ENCODE data around the gene TIGIT.
"Not testable (repeated sequence)": the region's sequence is repeated elsewhere in the genome, so short reads cannot be mapped to it uniquely, and the experiment has no call there.

TIGIT gene

GRCh38 chr3:114293838-114294535 lies at the start of gene TIGIT:
Gene TIGIT (plus strand): TSS chr3:114294028. CDS start chr3:114294062, 34 bp downstream.
- no peaks in the 10 kb centered on the region for H3K36me3 ChIP-seq (ENCODE audit: insufficient read depth, low read length)
- H3K4me3 ChIP-seq (ENCODE audit: low read length), result no peak within 1 kb of the TSS
- H2AFZ ChIP-seq (ENCODE audit: low read depth, low read length), result no peak within 1 kb of the TSS
- H3K9me3 ChIP-seq (ENCODE audit: low read length), result no peaks in the 10 kb centered on the region
- H3K4me1 ChIP-seq (ENCODE audit: insufficient read depth, low read length), result no peaks in the 10 kb centered on the region
- H3K27me3 ChIP-seq (ENCODE audit: insufficient read depth, low read length), result no peaks in the 10 kb centered on the region

GRCh38 chr3:114252954-114253353 lies 40.9 kb upstream of the TIGIT start:
- H3K36me3 ChIP-seq (ENCODE audit: insufficient read depth, low read length), result no peaks in the 10 kb centered on the region
- no peaks in the 10 kb centered on the region for H3K4me1 ChIP-seq (ENCODE audit: insufficient read depth, low read length)
- H2AFZ ChIP-seq (ENCODE audit: low read depth, low read length), result no peak overlapping the region
- no peaks in the 10 kb centered on the region for H3K27me3 ChIP-seq (ENCODE audit: insufficient read depth, low read length)
- no peaks in the 10 kb centered on the region for H3K9me3 ChIP-seq (ENCODE audit: low read length)
- H3K4me3 ChIP-seq (ENCODE audit: low read length), result no peak overlapping the region

GRCh38 chr3:114253505-114253904 lies 40.3 kb upstream of the TIGIT start:
- H3K36me3 ChIP-seq (ENCODE audit: insufficient read depth, low read length), result no peaks in the 10 kb centered on the region
- H3K4me1 ChIP-seq (ENCODE audit: insufficient read depth, low read length), result no peaks in the 10 kb centered on the region
- H3K9me3 ChIP-seq (ENCODE audit: low read length), result no peaks in the 10 kb centered on the region
- H2AFZ ChIP-seq (ENCODE audit: low read depth, low read length), result no peak overlapping the region
- no peaks in the 10 kb centered on the region for H3K27me3 ChIP-seq (ENCODE audit: insufficient read depth, low read length)
- H3K4me3 ChIP-seq (ENCODE audit: low read length), result no peak overlapping the region

- H2AFZ ChIP-seq (ENCODE audit: low read depth, low read length), result no peak overlapping the region
- H3K4me3 ChIP-seq (ENCODE audit: low read length), result no peak overlapping the region
- H3K9me3 ChIP-seq (ENCODE audit: low read length), result no peaks in the 10 kb centered on the region
- H3K36me3 ChIP-seq (ENCODE audit: insufficient read depth, low read length), result no peaks in the 10 kb centered on the region
- no peaks in the 10 kb centered on the region for H3K4me1 ChIP-seq (ENCODE audit: insufficient read depth, low read length)
- no peaks in the 10 kb centered on the region for H3K27me3 ChIP-seq (ENCODE audit: insufficient read depth, low read length)
Observed at GRCh38 chr3:114259566-114259965, 34.3 kb upstream of the TIGIT start.

- H3K27me3 ChIP-seq (ENCODE audit: insufficient read depth, low read length), result no peaks in the 10 kb centered on the region
- H3K4me3 ChIP-seq (ENCODE audit: low read length), result no peak overlapping the region
- no peak overlapping the region for H2AFZ ChIP-seq (ENCODE audit: low read depth, low read length)
- no peaks in the 10 kb centered on the region for H3K4me1 ChIP-seq (ENCODE audit: insufficient read depth, low read length)
- H3K36me3 ChIP-seq (ENCODE audit: insufficient read depth, low read length), result no peaks in the 10 kb centered on the region
- H3K9me3 ChIP-seq (ENCODE audit: low read length), result no peaks in the 10 kb centered on the region
Observed at GRCh38 chr3:114260152-114260551, 33.7 kb upstream of the TIGIT start.

GRCh38 chr3:114270019-114270418 lies 23.8 kb upstream of the TIGIT start:
- no peaks in the 10 kb centered on the region for H3K36me3 ChIP-seq (ENCODE audit: insufficient read depth, low read length)
- no peak overlapping the region for H3K4me3 ChIP-seq (ENCODE audit: low read length)
- no peaks in the 10 kb centered on the region for H3K4me1 ChIP-seq (ENCODE audit: insufficient read depth, low read length)
- no peak overlapping the region for H2AFZ ChIP-seq (ENCODE audit: low read depth, low read length)
- H3K27me3 ChIP-seq (ENCODE audit: insufficient read depth, low read length), result no peaks in the 10 kb centered on the region
- H3K9me3 ChIP-seq (ENCODE audit: low read length), result no peaks in the 10 kb centered on the region

GRCh38 chr3:114272271-114272670 lies 21.6 kb upstream of the TIGIT start:
- no peaks in the 10 kb centered on the region for H3K9me3 ChIP-seq (ENCODE audit: low read length)
- H3K4me3 ChIP-seq (ENCODE audit: low read length), result no peak overlapping the region
- H3K27me3 ChIP-seq (ENCODE audit: insufficient read depth, low read length), result no peaks in the 10 kb centered on the region
- H3K4me1 ChIP-seq (ENCODE audit: insufficient read depth, low read length), result no peaks in the 10 kb centered on the region
- H2AFZ ChIP-seq (ENCODE audit: low read depth, low read length), result no peak overlapping the region
- no peaks in the 10 kb centered on the region for H3K36me3 ChIP-seq (ENCODE audit: insufficient read depth, low read length)

- no peaks in the 10 kb centered on the region for H3K4me1 ChIP-seq (ENCODE audit: insufficient read depth, low read length)
- no peaks in the 10 kb centered on the region for H3K36me3 ChIP-seq (ENCODE audit: insufficient read depth, low read length)
- no peaks in the 10 kb centered on the region for H3K9me3 ChIP-seq (ENCODE audit: low read length)
- no peaks in the 10 kb centered on the region for H3K27me3 ChIP-seq (ENCODE audit: insufficient read depth, low read length)
- H2AFZ ChIP-seq (ENCODE audit: low read depth, low read length), result no peak overlapping the region
- no peak overlapping the region for H3K4me3 ChIP-seq (ENCODE audit: low read length)
Observed at GRCh38 chr3:114274929-114275328, 18.9 kb upstream of the TIGIT start.

- not testable (repeated sequence) for H3K36me3 ChIP-seq (ENCODE audit: insufficient read depth, low read length); H3K27me3 ChIP-seq (ENCODE audit: insufficient read depth, low read length); H3K4me3 ChIP-seq (ENCODE audit: low read length); H2AFZ ChIP-seq (ENCODE audit: low read depth, low read length); H3K4me1 ChIP-seq (ENCODE audit: insufficient read depth, low read length); H3K9me3 ChIP-seq (ENCODE audit: low read length)
Observed at GRCh38 chr3:114276856-114277255, 17.0 kb upstream of the TIGIT start.

- Histone ChIP-seq H3K9me3 (ENCODE audit: low read length) (no peaks in the 10 kb centered on the region), H3K36me3 (ENCODE audit: insufficient read depth, low read length) (no peaks in the 10 kb centered on the region), H3K4me3 (ENCODE audit: low read length) (no peak overlapping the region), H2AFZ (ENCODE audit: low read depth, low read length) (no peak overlapping the region), H3K4me1 (ENCODE audit: insufficient read depth, low read length) (no peaks in the 10 kb centered on the region), H3K27me3 (ENCODE audit: insufficient read depth, low read length) (no peaks in the 10 kb centered on the region)
Observed at GRCh38 chr3:114284644-114285043, 9.2 kb upstream of the TIGIT start.

GRCh38 chr3:114285648-114286230 lies 8.1 kb upstream of the TIGIT start:
- Histone ChIP-seq H3K4me3 (ENCODE audit: low read length) (no peak overlapping the region), H3K36me3 (ENCODE audit: insufficient read depth, low read length) (no peaks in the 10 kb centered on the region), H3K27me3 (ENCODE audit: insufficient read depth, low read length) (no peaks in the 10 kb centered on the region), H3K4me1 (ENCODE audit: insufficient read depth, low read length) (no peaks in the 10 kb centered on the region), H3K9me3 (ENCODE audit: low read length) (no peaks in the 10 kb centered on the region), H2AFZ (ENCODE audit: low read depth, low read length) (no peak overlapping the region)

- H2AFZ ChIP-seq (ENCODE audit: low read depth, low read length), result no peak overlapping the region
- no peaks in the 10 kb centered on the region for H3K9me3 ChIP-seq (ENCODE audit: low read length)
- H3K27me3 ChIP-seq (ENCODE audit: insufficient read depth, low read length), result no peaks in the 10 kb centered on the region
- H3K4me3 ChIP-seq (ENCODE audit: low read length), result no peak overlapping the region
- H3K36me3 ChIP-seq (ENCODE audit: insufficient read depth, low read length), result no peaks in the 10 kb centered on the region
- H3K4me1 ChIP-seq (ENCODE audit: insufficient read depth, low read length), result no peaks in the 10 kb centered on the region
Observed at GRCh38 chr3:114286266-114286665, 7.6 kb upstream of the TIGIT start.

- Histone ChIP-seq H3K4me1 (ENCODE audit: insufficient read depth, low read length) (no peaks in the 10 kb centered on the region), H3K27me3 (ENCODE audit: insufficient read depth, low read length) (no peaks in the 10 kb centered on the region), H2AFZ (ENCODE audit: low read depth, low read length) (no peak overlapping the region), H3K4me3 (ENCODE audit: low read length) (no peak overlapping the region), H3K9me3 (ENCODE audit: low read length) (no peaks in the 10 kb centered on the region), H3K36me3 (ENCODE audit: insufficient read depth, low read length) (no peaks in the 10 kb centered on the region)
Observed at GRCh38 chr3:114290911-114291901, 2.6 kb upstream of the TIGIT start.
